ENCODE measurements around the gene SLC43A2. TPM values are rescaled to one million over a fixed set of nuclear protein-coding genes. Genes with fewer than 3 reads are reported as not detected.

The SLC43A2 gene
- total RNA-seq, 1 donor from 2014 or later: 2.4 TPM

DNA sequence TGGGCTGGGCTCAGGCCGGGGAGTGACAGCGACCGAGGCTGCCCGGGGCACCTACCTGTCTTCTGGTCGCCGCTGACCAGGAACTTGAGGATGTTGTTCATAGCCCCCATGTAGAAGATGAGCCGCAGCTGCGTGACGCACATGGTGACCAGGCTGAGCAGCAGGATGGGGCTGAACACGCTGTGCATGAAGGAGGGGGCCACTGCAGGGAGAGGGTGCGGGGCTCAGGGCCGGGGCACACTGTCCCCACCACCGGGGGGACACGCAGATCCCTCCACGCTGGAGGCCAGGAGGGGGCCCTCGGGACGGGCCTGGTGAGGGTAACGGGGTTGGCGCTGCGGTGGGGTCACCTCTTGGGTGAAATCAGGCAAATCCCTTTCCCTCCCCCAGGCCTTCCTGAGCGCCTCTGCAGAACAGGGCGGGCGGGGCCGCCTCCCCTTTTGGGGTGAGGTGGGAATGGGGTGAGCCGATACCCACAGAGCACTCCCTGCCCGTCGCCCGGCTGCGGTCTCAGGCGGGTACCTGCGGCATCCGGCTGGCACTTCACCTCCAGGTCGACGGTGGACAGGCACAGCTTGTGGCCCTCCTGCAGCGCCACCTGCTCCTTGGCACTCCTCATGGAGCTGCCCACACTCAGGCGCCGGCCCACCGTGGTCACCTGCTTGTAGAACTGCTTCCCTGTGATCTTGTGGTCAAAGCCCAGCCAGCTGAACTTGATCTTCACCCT is 37.7 kb downstream of the SLC43A2 start:
- H3K27me3 ChIP-seq (ENCODE audit: control insufficient read depth, insufficient read depth, low read length): no peaks in the 10 kb centered on the region
- H3K36me3 ChIP-seq (ENCODE audit: control insufficient read depth, insufficient read depth, low read length): peaks cover 10% of the 10 kb centered on the region
- TF ChIP-seq CTCF (IDR thresholded peaks at IDR 0.05; ENCODE audit: insufficient read depth, low read length, severe bottlenecking): no peak
- no peak overlapping the region for H3K4me3 ChIP-seq (ENCODE audit: low read depth, low read length)
- FAIRE-seq: no peak
- DNase-seq (ENCODE audit: low read depth): no peak

GRCh38 chr17:1590029-1590746 is 38.4 kb downstream of the SLC43A2 start:
- H3K36me3 ChIP-seq (ENCODE audit: control insufficient read depth, insufficient read depth, low read length): peaks cover 12% of the 10 kb centered on the region
- H3K27me3 ChIP-seq (ENCODE audit: control insufficient read depth, insufficient read depth, low read length): no peaks in the 10 kb centered on the region
- TF ChIP-seq CTCF (IDR thresholded peaks at IDR 0.05; ENCODE audit: insufficient read depth, low read length, severe bottlenecking): no peak
- H3K4me3 ChIP-seq (ENCODE audit: low read depth, low read length): no peak overlapping the region
- FAIRE-seq: peak; percentile 70
- peak; percentile 94 for DNase-seq (ENCODE audit: low read depth)

DNA sequence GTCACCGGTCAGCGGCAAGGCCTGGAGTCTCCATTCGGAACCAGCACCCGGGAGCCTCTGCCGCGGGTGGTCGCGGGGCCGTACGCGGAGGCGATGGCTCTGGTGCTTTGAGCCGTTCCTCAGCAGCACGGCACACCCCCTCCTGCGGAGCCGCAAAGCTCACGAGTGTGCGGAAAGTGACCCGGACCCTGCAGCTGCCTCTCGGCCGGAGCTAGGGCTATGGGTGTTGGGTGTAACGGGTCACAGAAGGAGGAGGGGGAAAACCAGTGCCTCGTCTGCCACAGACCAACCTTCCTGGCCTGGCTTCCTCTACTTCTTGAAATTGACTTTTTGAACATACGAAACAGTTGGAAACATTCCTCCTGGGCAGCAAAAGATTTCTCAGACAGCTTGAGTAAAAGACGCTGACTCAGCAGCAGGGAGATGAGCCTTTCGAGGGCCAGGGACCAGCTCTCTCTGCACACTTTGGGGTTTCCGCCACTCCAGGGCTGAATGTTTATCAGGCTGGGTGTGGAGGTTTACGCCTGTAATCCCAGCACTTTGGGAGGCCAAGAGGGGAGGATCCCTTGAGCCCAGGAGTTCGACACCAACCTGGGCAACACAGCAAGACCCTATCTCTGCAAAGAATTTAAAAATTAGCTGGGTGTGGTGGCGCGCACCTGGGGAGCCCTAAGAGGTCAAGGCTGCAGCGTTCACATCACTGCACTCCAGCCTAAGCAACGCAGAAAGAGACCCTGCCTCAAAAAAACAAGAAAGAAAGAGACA is 39.6 kb downstream of the SLC43A2 start:
- no peak overlapping the region for H3K4me3 ChIP-seq (ENCODE audit: low read depth, low read length)
- DNase-seq (ENCODE audit: low read depth) (no peak), FAIRE-seq (no peak)
- no peaks in the 10 kb centered on the region for H3K27me3 ChIP-seq (ENCODE audit: control insufficient read depth, insufficient read depth, low read length)
- H3K36me3 ChIP-seq (ENCODE audit: control insufficient read depth, insufficient read depth, low read length): peaks cover 12% of the 10 kb centered on the region
- TF ChIP-seq CTCF (IDR thresholded peaks at IDR 0.05; ENCODE audit: insufficient read depth, low read length, severe bottlenecking): no peak

DNA sequence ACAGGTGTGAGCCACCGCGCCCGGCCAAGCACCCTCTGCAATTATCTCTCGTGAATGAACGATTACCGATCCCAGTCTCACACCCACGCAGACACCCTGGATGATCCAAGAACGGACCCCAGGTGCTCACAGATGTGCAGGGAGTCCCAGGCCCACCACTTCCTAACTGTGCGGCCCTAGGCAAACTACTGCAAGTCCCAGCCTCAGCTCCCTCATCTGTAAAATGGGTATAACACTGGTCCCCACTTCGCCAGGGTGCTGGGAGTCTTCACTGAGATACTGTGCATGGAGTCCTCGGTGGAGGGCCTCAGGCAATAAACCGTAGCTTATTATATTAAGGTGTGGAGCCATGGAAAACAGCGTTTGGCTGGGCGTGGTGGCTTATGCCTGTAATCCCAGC is 44.5 kb downstream of the SLC43A2 start:
- no peak overlapping the region for H3K4me3 ChIP-seq (ENCODE audit: low read depth, low read length)
- no peaks in the 10 kb centered on the region for H3K27me3 ChIP-seq (ENCODE audit: control insufficient read depth, insufficient read depth, low read length)
- no peak for TF ChIP-seq CTCF (IDR thresholded peaks at IDR 0.05; ENCODE audit: insufficient read depth, low read length, severe bottlenecking)
- peaks cover 9% of the 10 kb centered on the region for H3K36me3 ChIP-seq (ENCODE audit: control insufficient read depth, insufficient read depth, low read length)
- FAIRE-seq (no peak), DNase-seq (ENCODE audit: low read depth) (no peak)

- no peak for TF ChIP-seq CTCF (IDR thresholded peaks at IDR 0.05; ENCODE audit: insufficient read depth, low read length, severe bottlenecking)
- Histone ChIP-seq H3K4me3 (ENCODE audit: low read depth, low read length) (no peak overlapping the region), H3K36me3 (ENCODE audit: control insufficient read depth, insufficient read depth, low read length) (peaks cover 9% of the 10 kb centered on the region), H3K27me3 (ENCODE audit: control insufficient read depth, insufficient read depth, low read length) (no peaks in the 10 kb centered on the region)
- FAIRE-seq (no peak), DNase-seq (ENCODE audit: low read depth) (no peak)
These were observed 45.1 kb downstream of the SLC43A2 start for GRCh38 chr17:1583556-1583955.

Data from bronchial epithelial cell (primary cell).